HG03558 (cell line): ENCODE data around the gene ADH4.
"Not testable (repeated sequence)": the region's sequence is repeated elsewhere in the genome, so short reads cannot be mapped to it uniquely, and the experiment has no call there.

Experiments used
- ATAC-seq: cut with Tn5 transposase; IDR thresholded peaks from one replicate; pipeline ENCODE4 v1.9.1; 2021; ENCODE audit warnings: moderate number of reproducible peaks; ENCODE audit not compliant: unreplicated experiment; ENCODE audit errors: extremely low read depth

ADH4 gene

GRCh38 chr4:99144070-99144469, at the start of gene ADH4:
Gene ADH4 (minus strand): TSS chr4:99144297. CDS start chr4:99144222, 75 bp downstream.
- no peak for ATAC-seq

DNA sequence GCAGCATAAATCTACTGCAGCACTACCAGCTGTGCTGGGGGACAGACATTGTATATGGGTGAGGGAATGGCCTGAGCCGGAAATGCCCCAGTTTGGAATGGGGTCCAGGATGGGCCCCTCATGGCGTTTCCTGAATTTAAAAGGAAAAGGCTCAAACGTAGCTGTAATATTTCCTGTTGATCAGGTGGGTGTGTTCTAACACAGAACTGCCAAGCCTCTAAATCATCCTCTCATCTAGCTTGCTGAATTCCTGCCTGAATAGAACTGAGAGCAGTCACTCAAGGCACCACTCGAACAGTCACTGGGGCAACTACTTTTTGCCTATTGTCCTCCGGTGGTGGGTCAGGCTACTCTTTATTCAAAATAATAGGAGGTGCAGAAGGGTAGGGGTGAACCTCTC, 46.2 kb upstream of the ADH4 start:
- ATAC-seq = no peak

GRCh38 chr4:99189900-99190299, 45.8 kb upstream of the ADH4 start:
- ATAC-seq = not testable (repeated sequence)

GRCh38 chr4:99186029-99186428, 41.9 kb upstream of the ADH4 start:
- no peak for ATAC-seq

- no peak for ATAC-seq
Observed at GRCh38 chr4:99185581-99185980, 41.5 kb upstream of the ADH4 start.

GRCh38 chr4:99180382-99181070, 36.4 kb upstream of the ADH4 start:
- no peak for ATAC-seq

DNA sequence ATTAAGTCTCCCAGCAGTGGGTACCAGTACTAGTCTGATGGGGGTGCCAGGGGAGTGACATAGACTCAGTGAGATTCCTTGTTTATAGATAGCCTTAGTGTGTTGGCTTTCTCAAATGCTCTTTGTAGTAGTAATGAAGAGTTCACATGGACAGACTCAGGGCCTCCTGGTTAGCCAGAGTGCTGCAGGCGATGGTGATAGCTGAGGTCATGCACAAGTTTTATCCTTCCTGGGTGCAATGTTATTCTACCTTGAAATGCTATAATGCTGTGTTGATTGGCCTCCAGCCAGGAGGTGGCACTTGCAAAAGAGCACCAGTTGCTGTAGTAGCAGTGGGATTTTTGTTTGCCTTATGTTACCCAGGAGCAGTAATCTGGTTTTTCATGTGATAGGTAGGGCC, 35.5 kb upstream of the ADH4 start:
- ATAC-seq = no peak

GRCh38 chr4:99179178-99179577, 35.1 kb upstream of the ADH4 start:
- no peak for ATAC-seq

DNA sequence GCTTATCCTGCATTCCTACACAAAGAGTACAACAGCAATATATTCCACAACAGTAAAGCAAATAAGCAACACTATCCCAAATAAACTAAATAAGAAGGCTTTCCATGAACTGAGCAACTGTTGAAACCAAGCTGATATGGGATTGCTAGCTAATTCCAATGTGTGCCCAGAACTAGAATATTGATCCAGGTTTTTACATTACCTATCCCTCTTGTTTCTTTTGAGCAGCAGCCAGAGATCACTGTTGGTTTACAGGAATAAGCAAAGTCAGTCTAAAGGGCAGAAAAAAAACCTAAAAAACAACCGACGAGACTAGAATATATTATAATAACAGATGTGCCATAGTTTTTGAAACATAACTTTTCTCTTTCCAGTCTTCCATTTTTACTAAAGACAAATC, 22.4 kb upstream of the ADH4 start:
- no peak for ATAC-seq

DNA sequence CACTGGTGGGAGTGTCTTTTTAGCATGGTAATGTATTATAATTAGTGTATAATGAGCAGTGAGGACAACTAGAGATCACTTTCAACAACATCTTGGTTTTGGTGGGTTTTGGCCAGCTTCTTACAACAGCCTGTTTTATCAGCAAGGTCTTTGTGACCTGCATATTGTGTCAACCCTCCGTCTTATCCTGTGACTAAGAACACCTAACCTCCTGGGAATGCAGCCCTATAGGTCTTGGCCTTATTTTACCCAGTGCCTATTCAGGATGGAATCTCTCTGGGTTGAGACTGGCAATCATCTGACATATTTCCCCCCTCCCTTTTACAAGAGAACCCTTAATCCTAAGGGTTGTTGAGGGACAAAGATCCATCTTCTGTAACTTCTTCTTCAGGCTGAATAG, 21.9 kb upstream of the ADH4 start:
- ATAC-seq = no peak

DNA sequence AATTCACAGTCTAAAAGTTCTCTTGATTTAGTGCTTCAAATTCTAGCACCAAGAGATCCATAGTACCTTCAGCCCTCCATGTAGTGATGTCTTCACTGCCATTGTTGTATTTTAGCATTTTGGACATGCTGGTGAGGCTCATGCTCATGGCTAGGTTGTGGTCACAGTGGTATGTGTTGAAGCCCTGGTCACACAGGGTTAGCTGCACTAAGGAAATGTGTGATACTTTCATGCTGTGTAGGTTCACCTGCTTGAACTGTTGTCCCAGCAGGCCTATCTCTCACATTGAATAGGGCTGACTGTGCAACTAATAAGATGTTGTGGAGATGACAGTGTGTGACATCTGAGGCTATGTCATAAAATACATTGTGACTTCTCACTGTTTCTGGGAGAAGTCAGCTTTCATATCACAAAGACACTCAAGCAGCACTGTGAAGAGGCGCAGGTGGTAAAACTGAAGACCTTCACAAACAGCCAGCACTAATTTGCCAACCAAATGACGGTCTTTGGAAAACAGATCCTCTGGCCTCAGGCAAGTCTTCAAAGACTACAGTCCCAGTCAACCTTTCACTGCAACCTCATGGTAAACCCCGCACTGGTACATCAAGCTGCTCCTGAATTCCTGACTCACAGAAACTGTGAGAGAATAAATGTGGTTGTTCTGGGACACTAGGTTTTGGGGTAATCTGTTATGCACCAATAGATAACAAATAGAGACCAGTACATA, 17.4 kb upstream of the ADH4 start:
- ATAC-seq = no peak

GRCh38 chr4:99159699-99160098, 15.6 kb upstream of the ADH4 start:
- no peak for ATAC-seq

GRCh38 chr4:99157478-99157935, 13.4 kb upstream of the ADH4 start:
- no peak for ATAC-seq

- ATAC-seq = no peak
Observed at GRCh38 chr4:99156992-99157391, 12.9 kb upstream of the ADH4 start.

GRCh38 chr4:99154658-99155342, 10.7 kb upstream of the ADH4 start:
- ATAC-seq = no peak

DNA sequence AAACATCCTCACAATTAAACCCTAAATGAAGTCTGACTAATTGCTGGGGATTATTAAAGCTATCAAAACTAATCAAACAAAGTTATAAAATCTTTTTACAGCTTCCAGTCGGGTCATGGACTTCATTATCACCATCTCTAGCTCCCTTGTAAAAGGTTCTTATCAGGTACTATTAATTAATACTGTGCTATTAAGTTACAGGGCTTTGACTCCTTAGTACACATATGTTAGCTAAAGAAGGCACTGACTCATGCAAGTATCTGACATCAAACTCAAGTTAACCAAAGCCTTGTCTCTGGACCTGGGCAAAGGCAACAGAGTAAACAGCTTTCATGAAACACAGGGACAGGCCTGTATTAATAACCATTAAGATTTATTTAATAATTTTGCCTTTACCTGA, 7.9 kb upstream of the ADH4 start:
- ATAC-seq = no peak

- no peak for ATAC-seq
Observed at GRCh38 chr4:99151452-99151851, 7.4 kb upstream of the ADH4 start.

- no peak for ATAC-seq
Observed at GRCh38 chr4:99149426-99150019, 5.4 kb upstream of the ADH4 start.

DNA sequence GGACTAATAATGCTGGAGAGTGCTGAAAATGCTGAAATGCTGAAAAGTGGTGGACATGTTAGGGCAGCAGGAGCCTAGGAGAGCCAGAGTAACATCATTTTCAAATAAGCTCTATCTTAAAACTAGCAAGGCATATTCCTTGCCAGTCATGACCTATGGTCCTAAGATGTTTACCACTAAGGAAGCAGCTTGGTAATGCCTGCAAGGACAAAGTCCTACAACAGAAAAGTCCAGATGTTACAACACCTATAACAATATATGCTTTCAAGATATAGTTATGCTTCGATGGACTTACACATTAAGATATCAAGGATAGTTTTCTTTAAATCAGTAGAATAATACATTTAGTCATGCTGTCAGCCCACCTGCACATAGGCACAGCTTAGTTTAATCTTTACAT, 4.5 kb upstream of the ADH4 start:
- ATAC-seq = no peak

- ATAC-seq = no peak
Observed at GRCh38 chr4:99144587-99144986, 490 bp upstream of the ADH4 start.

- ATAC-seq = no peak
Observed at GRCh38 chr4:99136329-99136728, 7.8 kb downstream of the ADH4 start.
